Calu3 (cell line): ENCODE data around the gene CRLF1. TPM values are rescaled to one million over a fixed set of nuclear protein-coding genes. Genes with fewer than 3 reads are reported as not detected.
A peak's percentile ranks its signal among the peaks of the same experiment; 100 is the strongest.

Experiments used
- BruUV-seq: library from RNA; stranded (reverse); fragments of 400-500 nt; replicated peaks from 2 replicates; lab custom pipeline; 2021; lab: Mats Ljungman, UMichigan
- CTCF ChIA-PET: fragments of 300-600 bp; sonication (Branson Sonifier 250); formaldehyde crosslinking; loops from one replicate; lab custom pipeline; 2022; ENCODE audit warnings: antibody characterized with exemption; lab: Charles Lee
- DNase-seq: peaks from one replicate; pipeline ENCODE4 v3.0.0; 2022
- H3K27ac Mint-ChIP-seq: one replicate; pipeline ENCODE4 v1.8.0; 2022; ENCODE audit warnings: mixed read lengths; ENCODE audit not compliant: unreplicated experiment
- H3K27me3 Mint-ChIP-seq: one replicate; pipeline ENCODE4 v1.8.0; 2022; ENCODE audit warnings: mixed read lengths; ENCODE audit not compliant: unreplicated experiment
- H3K36me3 Mint-ChIP-seq: one replicate; pipeline ENCODE4 v1.8.0; 2022; ENCODE audit warnings: mild to moderate bottlenecking, moderate library complexity, mixed read lengths; ENCODE audit not compliant: insufficient read depth, unreplicated experiment
- H3K4me1 Mint-ChIP-seq: one replicate; pipeline ENCODE4 v1.8.0; 2022; ENCODE audit warnings: mild to moderate bottlenecking, low read depth, mixed read lengths; ENCODE audit not compliant: unreplicated experiment
- H3K4me3 Mint-ChIP-seq: one replicate; pipeline ENCODE4 v1.8.0; 2022; ENCODE audit warnings: mild to moderate bottlenecking, low read depth, moderate library complexity, mixed read lengths; ENCODE audit not compliant: unreplicated experiment
- H3K9me3 Mint-ChIP-seq: one replicate; pipeline ENCODE4 v1.8.0; 2022; ENCODE audit warnings: low read depth, mixed read lengths; ENCODE audit not compliant: unreplicated experiment
- CTCF ChIP-seq: fragments of 200-600 bp; IDR thresholded peaks from one replicate; pipeline ENCODE4 v1.8.0; 2022; ENCODE audit warnings: antibody characterized with exemption; ENCODE audit not compliant: unreplicated experiment
- intact Hi-C: fragments of 100-400 bp; cut with micrococcal nuclease; formaldehyde crosslinking; loops from one replicate; pipeline ENCODE4 v1.10.0; 2022; ENCODE audit not compliant: unreplicated experiment
- total RNA-seq: library from RNA; stranded (reverse); gene quantifications from 2 replicates; pipeline ENCODE4 v1.2.3, GENCODE V29; 2022

Gene CRLF1
- total RNA-seq, 1 experiment from 2014 or later = not detected

- CTCF ChIA-PET = no interaction called here
These were observed 48.0 kb downstream of the CRLF1 start for GRCh38 chr19:18558604-18559003.

GRCh38 chr19:18558202-18558555, 48.4 kb downstream of the CRLF1 start:
- Mint-ChIP-seq H3K4me1 (peaks cover 8% of the 10 kb centered on the region), H3K27ac (peak overlapping the region; percentile 87), H3K36me3 (peaks cover 24% of the 10 kb centered on the region), H3K27me3 (no peaks in the 10 kb centered on the region), H3K9me3 (no peaks in the 10 kb centered on the region), H3K4me3 (peak overlapping the region; percentile 81)
- no TSS peak for BruUV-seq
- intact Hi-C loops = no loop called here
- DNase-seq = no peak
- CTCF ChIA-PET = no interaction called here
- TF ChIP-seq CTCF = no peak

More at GRCh38 chr19:18558604-18559003, 48.0 kb downstream of the CRLF1 start:
- peak overlapping the region; percentile 87 for H3K27ac Mint-ChIP-seq
- H3K9me3 Mint-ChIP-seq = no peaks in the 10 kb centered on the region
- DNase-seq = no peak
- intact Hi-C loops = no loop called here
- peaks cover 24% of the 10 kb centered on the region for H3K36me3 Mint-ChIP-seq
- peak overlapping the region; percentile 81 for H3K4me3 Mint-ChIP-seq
- peaks cover 8% of the 10 kb centered on the region for H3K4me1 Mint-ChIP-seq
- no peak for TF ChIP-seq CTCF
- H3K27me3 Mint-ChIP-seq = no peaks in the 10 kb centered on the region
- BruUV-seq = no TSS peak

- no peaks in the 10 kb centered on the region for H3K9me3 Mint-ChIP-seq
- no TSS peak for BruUV-seq
- H3K36me3 Mint-ChIP-seq = peaks cover 24% of the 10 kb centered on the region
- peak; percentile 88 for DNase-seq
- TF ChIP-seq CTCF = no peak
- peak within 1 kb of the TSS; percentile 81 for H3K4me3 Mint-ChIP-seq
- intact Hi-C loops = no loop called here
- CTCF ChIA-PET = no interaction called here
- peak within 1 kb of the TSS; percentile 87 for H3K27ac Mint-ChIP-seq
- H3K4me1 Mint-ChIP-seq = peaks cover 8% of the 10 kb centered on the region
- no peaks in the 10 kb centered on the region for H3K27me3 Mint-ChIP-seq
These were observed 49.0 kb downstream of the CRLF1 start, which contains the start of gene KXD1 for GRCh38 chr19:18557411-18558201. KXD1 (plus strand) TSS chr19:18557870; CDS start chr19:18562057, 4,187 bp downstream.

GRCh38 chr19:18551631-18552030, 55.0 kb downstream of the CRLF1 start:
- Mint-ChIP-seq H3K27me3 (no peaks in the 10 kb centered on the region), H3K9me3 (no peaks in the 10 kb centered on the region), H3K4me3 (no peak overlapping the region), H3K27ac (no peak overlapping the region), H3K4me1 (no peaks in the 10 kb centered on the region), H3K36me3 (no peaks in the 10 kb centered on the region)
- CTCF ChIA-PET = interaction anchor here (0.7 kb wide), 1 partner anchor 377 kb away, joined by 6 read pairs; no protein-coding TSS in a partner anchor
- intact Hi-C loops = no loop called here
- no peak for DNase-seq
- no TSS peak for BruUV-seq
- no peak for TF ChIP-seq CTCF
